ENCODE results near the gene LRPPRC. TPM values are rescaled to one million over a fixed set of nuclear protein-coding genes. Genes with fewer than 3 reads are reported as not detected.

The LRPPRC gene
- total and polyA plus RNA-seq, 2 experiments from 2014 or later, result 39.5 to 71.9 TPM

DNA sequence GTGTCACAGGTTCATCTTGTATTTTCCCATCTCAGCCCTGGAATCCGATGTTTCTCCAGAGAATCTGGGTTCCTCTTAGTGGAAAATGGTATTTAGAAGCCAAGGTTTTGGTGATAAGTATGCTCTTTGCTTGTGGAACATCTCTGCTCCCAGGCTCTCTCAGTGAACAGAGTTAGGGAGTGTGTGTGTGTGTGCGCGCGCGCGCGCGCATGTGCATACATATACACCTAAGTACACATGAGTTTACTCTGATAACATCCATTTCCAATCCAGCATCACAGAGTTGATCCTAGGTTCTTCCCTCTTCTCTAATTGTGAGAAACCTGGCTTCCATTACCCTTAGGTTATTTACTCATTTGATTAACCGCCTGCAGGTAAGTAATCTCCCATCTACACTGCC, 115.3 kb downstream of the LRPPRC start:
- no peaks in the 10 kb centered on the region for H3K4me1 ChIP-seq (ENCODE audit: low read depth)
- no peaks in the 10 kb centered on the region for H3K9me3 ChIP-seq (ENCODE audit: low read depth)
- no peak overlapping the region for H3K4me3 ChIP-seq
- no peak overlapping the region for H3K27ac ChIP-seq
- TF ChIP-seq, protein P1, sequence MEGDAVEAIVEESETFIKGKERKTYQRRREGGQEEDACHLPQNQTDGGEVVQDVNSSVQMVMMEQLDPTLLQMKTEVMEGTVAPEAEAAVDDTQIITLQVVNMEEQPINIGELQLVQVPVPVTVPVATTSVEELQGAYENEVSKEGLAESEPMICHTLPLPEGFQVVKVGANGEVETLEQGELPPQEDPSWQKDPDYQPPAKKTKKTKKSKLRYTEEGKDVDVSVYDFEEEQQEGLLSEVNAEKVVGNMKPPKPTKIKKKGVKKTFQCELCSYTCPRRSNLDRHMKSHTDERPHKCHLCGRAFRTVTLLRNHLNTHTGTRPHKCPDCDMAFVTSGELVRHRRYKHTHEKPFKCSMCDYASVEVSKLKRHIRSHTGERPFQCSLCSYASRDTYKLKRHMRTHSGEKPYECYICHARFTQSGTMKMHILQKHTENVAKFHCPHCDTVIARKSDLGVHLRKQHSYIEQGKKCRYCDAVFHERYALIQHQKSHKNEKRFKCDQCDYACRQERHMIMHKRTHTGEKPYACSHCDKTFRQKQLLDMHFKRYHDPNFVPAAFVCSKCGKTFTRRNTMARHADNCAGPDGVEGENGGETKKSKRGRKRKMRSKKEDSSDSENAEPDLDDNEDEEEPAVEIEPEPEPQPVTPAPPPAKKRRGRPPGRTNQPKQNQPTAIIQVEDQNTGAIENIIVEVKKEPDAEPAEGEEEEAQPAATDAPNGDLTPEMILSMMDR (IDR thresholded peaks at IDR 0.05; ENCODE audit: low read depth, low read length), result no peak
- H3K36me3 ChIP-seq, result no peaks in the 10 kb centered on the region
- no peaks in the 10 kb centered on the region for H3K27me3 ChIP-seq
- DNase-seq (ENCODE audit: low read depth in 1 of 2, low spot score in 1 of 2), result no peak

GRCh38 chr2:43879261-43879660, 116.5 kb downstream of the LRPPRC start:
- Histone ChIP-seq H3K27ac (no peak overlapping the region), H3K4me3 (no peak overlapping the region), H3K27me3 (no peaks in the 10 kb centered on the region), H3K9me3 (ENCODE audit: low read depth) (no peaks in the 10 kb centered on the region), H3K36me3 (no peaks in the 10 kb centered on the region), H3K4me1 (ENCODE audit: low read depth) (no peaks in the 10 kb centered on the region)
- TF ChIP-seq, protein P1 (IDR thresholded peaks at IDR 0.05; ENCODE audit: low read depth, low read length), result no peak
- no peak for DNase-seq (ENCODE audit: low read depth in 1 of 2, low spot score in 1 of 2)

DNA sequence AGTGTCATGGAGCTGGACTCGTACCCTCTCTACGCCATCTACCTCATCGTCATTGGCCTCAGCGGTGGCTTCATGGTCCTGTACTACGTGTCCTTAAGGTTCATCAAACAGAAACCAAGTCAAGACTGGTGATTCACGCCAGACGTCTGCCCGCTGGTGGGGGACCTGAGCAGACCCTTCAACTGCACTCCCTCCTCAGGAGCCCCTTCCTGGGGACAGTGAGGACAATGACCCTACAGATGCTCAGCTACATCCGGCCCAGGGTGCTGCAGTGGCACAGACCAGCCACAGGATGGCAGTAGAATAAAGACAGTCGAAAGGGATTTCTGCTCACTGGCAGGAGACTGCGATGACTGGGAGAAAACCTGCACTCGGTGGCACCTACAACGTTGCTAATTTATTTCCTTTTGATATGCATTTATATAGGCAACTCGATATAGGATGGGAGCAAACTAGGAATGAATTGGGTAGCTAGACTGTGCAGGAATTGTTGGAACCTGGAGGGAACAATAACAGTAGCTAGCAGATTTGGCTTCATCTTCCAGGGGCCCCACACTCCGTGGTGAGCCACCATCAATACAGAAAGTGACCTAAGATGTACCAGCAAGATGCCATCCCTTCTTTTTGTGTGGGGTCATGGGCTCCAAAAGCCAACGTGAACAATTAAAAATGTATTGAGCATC, 117.9 kb downstream of the LRPPRC start:
- TF ChIP-seq, protein P1 (IDR thresholded peaks at IDR 0.05; ENCODE audit: low read depth, low read length), result peak; percentile 96
- no peaks in the 10 kb centered on the region for H3K9me3 ChIP-seq (ENCODE audit: low read depth)
- DNase-seq (ENCODE audit: low read depth in 1 of 2, low spot score in 1 of 2), result peak; percentile 67 to 73
- no peaks in the 10 kb centered on the region for H3K4me1 ChIP-seq (ENCODE audit: low read depth)
- no peak overlapping the region for H3K4me3 ChIP-seq
- no peaks in the 10 kb centered on the region for H3K36me3 ChIP-seq
- no peak overlapping the region for H3K27ac ChIP-seq
- no peaks in the 10 kb centered on the region for H3K27me3 ChIP-seq

- Histone ChIP-seq H3K4me3 (no peak overlapping the region), H3K9me3 (ENCODE audit: low read depth) (no peaks in the 10 kb centered on the region), H3K27me3 (no peaks in the 10 kb centered on the region), H3K4me1 (ENCODE audit: low read depth) (no peaks in the 10 kb centered on the region), H3K27ac (no peak overlapping the region), H3K36me3 (no peaks in the 10 kb centered on the region)
- TF ChIP-seq, protein P1 (IDR thresholded peaks at IDR 0.05; ENCODE audit: low read depth, low read length), result no peak
- DNase-seq (ENCODE audit: low read depth in 1 of 2, low spot score in 1 of 2), result no peak
Observed at GRCh38 chr2:43874776-43875451, 120.9 kb downstream of the LRPPRC start.

- no peak for DNase-seq (ENCODE audit: low read depth in 1 of 2, low spot score in 1 of 2)
- H3K27ac ChIP-seq, result no peak overlapping the region
- no peaks in the 10 kb centered on the region for H3K4me1 ChIP-seq (ENCODE audit: low read depth)
- H3K36me3 ChIP-seq, result no peaks in the 10 kb centered on the region
- H3K4me3 ChIP-seq, result no peak overlapping the region
- H3K9me3 ChIP-seq (ENCODE audit: low read depth), result no peaks in the 10 kb centered on the region
- TF ChIP-seq, protein P1 (IDR thresholded peaks at IDR 0.05; ENCODE audit: low read depth, low read length), result no peak
- H3K27me3 ChIP-seq, result no peaks in the 10 kb centered on the region
Observed at GRCh38 chr2:43872151-43872550, 123.6 kb downstream of the LRPPRC start.

All from cardiac muscle cell (in vitro differentiated cells and primary cell).